ENCODE measurements around the gene RFTN1.

RFTN1 gene

DNA sequence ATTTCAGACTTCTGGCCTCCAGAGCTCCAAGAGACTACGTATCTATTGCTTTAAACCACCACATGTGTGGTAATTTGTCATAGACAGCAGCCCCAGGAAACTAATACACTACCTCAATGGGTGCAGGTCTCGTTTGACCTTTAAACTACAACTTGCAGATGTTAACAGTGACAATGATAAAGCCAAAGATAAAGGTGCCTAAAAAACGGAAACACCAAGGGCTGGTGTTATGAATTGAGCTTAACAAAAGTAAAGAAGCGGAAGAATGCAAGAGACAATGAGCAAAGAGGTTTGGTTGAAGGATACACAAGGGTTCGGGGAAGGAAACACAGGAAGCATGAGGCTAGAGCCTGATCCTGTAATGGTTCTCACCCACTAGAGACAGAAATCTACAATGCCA, 50.8 kb downstream of the RFTN1 start:
- DNase-seq: no peak

- DNase-seq: peak; percentile 98
Observed at GRCh38 chr3:16461463-16462245, 51.8 kb downstream of the RFTN1 start.

DNA sequence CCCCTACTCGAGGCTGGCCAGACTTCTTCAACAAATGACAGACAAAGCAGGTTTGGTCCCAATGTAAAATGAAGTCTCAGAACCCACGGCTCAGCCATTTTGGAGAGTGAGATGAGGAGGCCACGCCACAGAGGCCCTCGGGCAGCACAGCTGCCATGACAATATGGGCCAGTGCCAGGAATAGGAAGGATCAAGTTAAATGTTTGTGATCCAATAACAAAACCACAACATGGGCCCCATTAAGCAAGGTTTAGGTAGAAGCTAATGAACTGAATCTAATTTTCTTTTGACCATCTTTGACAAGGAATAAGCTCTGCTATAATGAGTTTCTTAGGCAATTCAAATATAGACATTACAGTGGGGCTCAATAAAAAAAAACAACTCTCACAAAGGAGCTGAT, 52.6 kb downstream of the RFTN1 start:
- peak; percentile 71 for DNase-seq

DNA sequence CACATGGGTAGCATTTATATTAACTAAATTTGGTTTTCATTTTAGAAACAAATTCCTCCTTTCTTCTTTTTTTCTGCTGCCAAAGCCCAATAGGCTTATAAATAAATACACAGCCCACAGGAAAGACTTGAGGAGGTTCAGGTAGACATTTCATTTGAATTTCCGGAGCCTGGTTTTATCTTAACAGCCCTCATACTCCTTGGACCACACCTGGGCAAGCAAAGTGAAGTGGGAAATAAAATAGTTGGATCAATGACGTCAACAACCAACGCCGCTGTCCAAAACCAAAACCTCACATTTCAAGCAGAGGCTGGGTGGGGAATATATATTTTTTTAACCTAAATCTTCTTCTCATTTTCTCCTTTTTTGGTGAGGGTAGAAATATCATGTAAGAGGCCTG, 53.2 kb downstream of the RFTN1 start:
- DNase-seq: no peak

GRCh38 chr3:16456784-16457415, 56.6 kb downstream of the RFTN1 start:
- DNase-seq: no peak

GRCh38 chr3:16455966-16456365, 57.5 kb downstream of the RFTN1 start:
- no peak for DNase-seq

DNA sequence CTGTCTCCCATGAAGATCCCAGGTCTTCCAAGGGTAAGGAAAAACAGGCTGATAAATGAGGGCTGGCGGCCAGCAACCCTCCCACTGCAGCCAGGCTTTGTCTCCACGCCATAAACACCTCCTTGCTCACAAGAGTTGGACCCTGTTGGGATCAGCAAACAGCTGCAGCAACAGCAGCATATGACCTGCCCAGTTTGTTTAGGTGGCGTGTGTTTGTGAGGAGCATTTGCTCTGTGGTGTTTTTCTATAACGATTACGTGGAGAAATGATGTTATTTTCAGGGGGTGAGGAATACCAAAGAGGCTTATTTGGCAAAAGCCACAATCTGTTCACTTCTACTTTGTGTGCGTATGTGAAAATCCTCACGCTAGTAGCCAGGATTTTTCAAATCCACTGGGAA, 58.5 kb downstream of the RFTN1 start:
- DNase-seq: peak; percentile 23

DNA sequence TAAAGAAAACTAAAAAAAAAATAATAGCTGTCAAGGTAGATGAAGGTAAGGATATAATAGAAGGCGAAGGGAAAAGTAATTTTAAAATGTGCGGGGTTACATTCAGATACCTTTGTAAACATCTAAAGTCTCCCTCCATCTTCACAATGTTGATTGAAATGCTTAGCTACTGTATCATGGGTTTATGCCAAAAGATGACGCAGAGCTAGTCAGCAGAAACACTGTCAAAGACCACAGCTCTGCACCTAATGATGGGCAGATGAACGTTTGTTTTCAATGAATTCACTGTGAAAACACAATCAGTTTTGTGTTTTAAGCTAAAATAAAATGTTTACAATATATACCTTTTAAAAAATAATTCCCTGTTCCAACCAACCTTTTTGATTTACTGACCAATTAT, 61.2 kb downstream of the RFTN1 start:
- DNase-seq: no peak

GRCh38 chr3:16449369-16449768, 64.1 kb downstream of the RFTN1 start:
- no peak for DNase-seq

GRCh38 chr3:16448639-16449070, 64.8 kb downstream of the RFTN1 start:
- no peak for DNase-seq

DNA sequence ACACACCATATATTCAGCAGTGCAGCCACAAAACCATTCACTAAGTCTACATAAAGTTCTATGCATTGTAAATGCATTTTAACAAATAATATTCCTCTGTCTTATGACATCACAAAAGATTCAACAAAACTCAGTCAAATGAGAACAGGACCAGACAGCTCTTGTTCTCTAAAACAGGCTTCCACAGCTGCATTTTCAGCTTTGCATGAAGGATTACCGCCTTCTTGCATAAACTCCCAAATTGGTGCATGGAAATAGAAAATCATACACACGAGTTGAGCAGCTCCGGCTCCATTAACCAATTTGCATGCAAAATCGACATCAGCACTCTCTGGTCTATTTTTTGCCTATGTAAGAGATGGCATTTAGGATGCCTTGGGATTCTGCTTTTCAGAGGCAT, 66.4 kb downstream of the RFTN1 start:
- DNase-seq: no peak

GRCh38 chr3:16444344-16444743, 69.2 kb downstream of the RFTN1 start:
- DNase-seq: no peak

DNA sequence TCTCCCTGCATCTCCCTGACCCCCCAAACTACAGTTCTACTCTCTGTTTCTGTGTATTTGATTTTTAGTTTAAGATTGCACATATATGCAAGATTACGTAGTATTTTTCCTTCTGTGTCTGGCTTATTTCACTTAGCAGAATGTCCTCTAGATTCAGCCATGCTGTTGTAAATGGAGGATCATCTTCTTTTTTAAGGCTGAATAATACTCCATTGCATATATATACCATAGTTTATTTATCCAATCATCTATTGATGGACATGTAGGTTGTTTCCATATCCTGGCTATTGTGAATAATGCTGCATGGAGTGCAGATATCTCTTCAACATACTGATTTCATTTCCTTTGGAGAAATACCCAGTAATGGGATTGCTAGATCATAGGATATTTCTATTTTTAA, 70.8 kb downstream of the RFTN1 start:
- no peak for DNase-seq

DNA sequence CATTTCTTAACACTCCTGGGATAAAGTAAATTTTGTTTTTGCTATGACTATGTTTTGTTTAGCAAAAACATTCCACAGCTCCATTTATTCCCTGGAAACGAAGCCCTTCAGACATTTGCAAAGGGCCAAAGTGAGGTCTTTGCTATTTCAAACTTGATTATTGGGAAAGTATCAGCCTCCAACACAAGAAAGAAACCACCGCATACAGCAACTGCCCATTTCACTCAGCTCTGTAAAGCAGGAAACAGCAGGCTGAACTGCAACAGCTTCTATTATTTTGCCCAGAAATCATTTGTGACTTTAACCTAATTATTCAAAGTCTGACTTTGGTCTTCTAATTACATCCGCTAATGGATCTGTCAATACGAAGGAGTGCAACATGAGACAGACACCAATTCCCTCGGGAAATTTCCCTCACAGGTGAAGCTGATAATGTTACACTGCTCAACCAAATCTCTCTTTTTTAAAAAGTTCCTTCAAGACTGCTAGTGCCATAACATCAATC, 72.1 kb downstream of the RFTN1 start:
- DNase-seq: peak; percentile 79

GRCh38 chr3:16439848-16440708, 73.4 kb downstream of the RFTN1 start:
- no peak for DNase-seq

DNA sequence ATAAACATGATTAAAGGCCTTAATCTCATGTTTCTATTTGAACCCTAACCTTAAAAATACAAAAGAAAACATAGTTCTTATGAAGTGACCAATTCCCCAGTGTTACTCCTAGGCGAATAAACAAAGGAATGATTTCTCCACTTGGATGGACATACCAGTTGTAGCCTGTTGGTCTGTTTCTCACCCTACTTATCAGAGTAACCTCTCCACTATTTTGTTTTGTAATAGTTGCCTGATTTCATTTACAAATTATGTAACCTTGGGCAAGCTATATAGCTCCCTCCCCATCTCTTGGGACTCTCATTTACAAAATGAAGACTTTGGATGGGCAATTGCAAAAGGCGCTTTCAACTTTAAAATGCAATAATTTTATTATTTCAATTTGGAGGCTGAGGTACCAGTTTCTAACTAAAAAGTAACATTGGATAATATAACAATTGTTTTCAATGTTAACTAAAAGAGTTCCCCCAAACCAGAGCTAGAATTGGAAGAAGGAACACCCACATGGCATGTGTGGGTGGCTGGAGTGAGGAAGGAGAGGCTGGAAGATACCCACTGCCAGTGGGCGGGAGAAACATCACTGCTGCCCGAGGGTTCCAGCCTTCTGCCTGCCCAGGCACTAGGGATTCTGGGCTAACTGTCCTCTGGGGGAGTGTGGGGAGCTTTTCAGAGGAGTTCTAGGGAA, 74.2 kb downstream of the RFTN1 start:
- DNase-seq: no peak

- no peak for DNase-seq
Observed at GRCh38 chr3:16437640-16438039, 75.9 kb downstream of the RFTN1 start.

DNA sequence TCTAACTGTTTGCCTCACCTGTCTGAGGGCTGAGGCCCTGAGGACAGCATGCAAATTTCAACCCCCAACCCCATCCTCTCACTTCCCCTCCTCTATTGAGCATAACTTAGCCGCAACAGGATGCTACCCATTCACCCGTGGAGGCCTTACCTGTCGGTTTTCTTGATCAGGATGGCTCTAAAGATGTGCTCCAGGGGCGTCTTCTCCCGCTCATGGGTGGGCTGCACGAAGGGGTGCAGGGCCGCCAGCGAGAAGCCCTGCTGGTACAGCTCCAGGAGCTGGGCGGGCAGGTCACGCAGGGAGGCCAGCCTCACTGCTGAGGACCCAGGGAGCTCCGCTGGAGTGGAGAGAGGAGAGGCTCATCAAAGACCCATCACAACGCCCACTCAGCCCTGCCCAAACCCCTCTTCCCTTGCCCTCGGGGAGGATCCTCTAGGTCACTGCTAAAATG, 79.8 kb downstream of the RFTN1 start:
- DNase-seq: no peak

DNA sequence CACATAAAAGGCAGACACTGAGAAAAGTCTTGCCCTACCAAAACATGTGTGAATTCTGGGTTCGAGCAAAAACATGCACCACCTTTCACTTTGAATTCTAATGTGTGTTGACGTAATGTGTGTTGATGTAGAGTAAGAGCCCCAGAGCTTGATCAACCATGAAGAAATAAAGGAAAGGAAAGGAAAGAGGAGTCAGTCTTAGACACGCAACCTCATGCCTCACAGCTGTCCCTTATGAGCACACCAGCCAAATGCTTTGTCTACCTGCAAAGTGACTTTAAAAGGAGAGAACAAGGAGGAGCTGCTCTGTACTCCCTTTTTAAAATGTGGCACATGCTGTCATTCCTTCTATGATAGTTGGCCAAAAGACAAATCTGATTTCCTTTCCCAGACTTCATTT, 80.8 kb downstream of the RFTN1 start:
- DNase-seq: no peak

DNA sequence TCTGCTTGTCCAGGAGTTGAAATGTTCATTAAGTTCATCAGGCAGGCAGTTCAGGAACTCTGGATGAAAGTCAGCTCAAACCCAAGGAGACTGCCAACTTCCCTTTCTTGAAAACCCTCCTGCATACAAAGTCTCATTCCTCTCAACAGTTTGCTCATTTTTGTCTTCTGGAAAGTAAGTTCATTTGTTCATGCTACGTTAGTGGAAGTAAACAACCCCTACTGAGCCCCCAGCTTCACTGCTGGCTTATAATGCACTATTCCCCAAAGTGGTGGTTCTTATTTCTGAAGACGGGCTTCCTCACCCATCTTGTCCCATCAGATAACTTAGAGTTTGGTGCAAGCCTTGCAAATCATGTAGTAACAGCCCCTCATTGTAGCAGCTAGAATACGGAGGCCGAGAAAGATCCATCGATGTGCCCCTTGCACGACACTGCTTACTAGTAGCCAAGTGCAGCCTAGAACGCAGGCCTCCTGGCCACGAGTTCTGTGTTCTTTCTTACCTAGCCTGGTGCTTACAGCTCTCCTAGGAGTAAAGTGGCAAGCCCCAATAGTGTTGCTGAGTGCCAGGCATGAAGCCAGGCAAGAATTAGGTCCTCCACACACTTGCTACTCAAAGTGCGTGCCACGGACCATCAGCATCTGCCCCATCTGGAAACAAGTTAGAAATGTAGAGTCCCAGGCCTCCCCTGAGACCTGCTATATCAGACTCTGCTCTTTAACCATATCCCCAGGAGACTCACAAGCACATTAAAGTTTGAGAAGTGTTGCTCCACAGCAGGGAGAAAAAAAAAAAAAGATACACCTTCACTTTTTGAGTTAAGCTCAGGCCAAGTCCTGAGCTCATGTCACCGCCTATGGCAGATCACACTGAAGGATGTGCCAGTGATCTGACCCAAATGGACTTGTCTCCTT, 82.5 kb downstream of the RFTN1 start:
- no peak for DNase-seq

GRCh38 chr3:16429086-16429485, 84.4 kb downstream of the RFTN1 start:
- no peak for DNase-seq

DNA sequence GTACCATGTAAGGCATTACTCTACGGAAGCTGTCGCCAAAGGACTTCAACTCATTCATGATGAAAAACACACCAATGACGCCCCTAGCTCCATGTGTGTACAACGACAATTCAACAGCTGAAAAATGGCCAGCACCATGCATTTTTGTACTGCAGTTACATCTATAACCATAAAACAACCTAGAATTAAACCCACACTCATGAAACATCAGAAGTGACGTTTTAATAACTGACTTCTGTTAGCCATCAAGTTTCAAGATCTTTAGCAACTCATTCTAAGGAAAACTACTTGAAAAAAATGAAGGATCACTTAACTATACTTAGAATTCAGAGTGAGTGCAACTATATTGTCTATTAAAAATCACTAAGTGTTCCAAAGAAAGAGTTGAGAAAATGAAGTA, 84.9 kb downstream of the RFTN1 start:
- DNase-seq: no peak

Measured in NCI-H748 treated with DMSO at 0.1 percent for 48 hours (cell line).